ENCODE results near the gene NUDT6.

Gene NUDT6

GRCh38 chr4:122917731-122918130, 4.7 kb downstream of the NUDT6 start:
- TF ChIP-seq CTCF (IDR thresholded peaks at IDR 0.05; ENCODE audit: extremely low read depth, insufficient read depth, missing control alignments) = no peak
- in situ Hi-C loops (cut with MboI; ENCODE audit: low pct_unique_long_range_greater_than_20kb, low sequenced_read_pairs, unreplicated experiment) = loop anchor here (10.0 to 25.0 kb wide), 2 partner anchors 163 to 305 kb away; partner anchors contain the start of gene IL21
- no peak for DNase-seq (ENCODE audit: low spot score)

- TF ChIP-seq CTCF (IDR thresholded peaks at IDR 0.05; ENCODE audit: extremely low read depth, insufficient read depth, missing control alignments) = no peak
- no peak for DNase-seq (ENCODE audit: low spot score)
These were observed 7.5 kb downstream of the NUDT6 start for GRCh38 chr4:122914938-122915337.

GRCh38 chr4:122914292-122914904, 8.0 kb downstream of the NUDT6 start:
- peak; percentile 56 for TF ChIP-seq CTCF (IDR thresholded peaks at IDR 0.05; ENCODE audit: extremely low read depth, insufficient read depth, missing control alignments)
- peak; percentile 31 for DNase-seq (ENCODE audit: low spot score)
- in situ Hi-C loops (cut with MboI; ENCODE audit: low pct_unique_long_range_greater_than_20kb, low sequenced_read_pairs, unreplicated experiment) = loop anchor here (10.0 to 25.0 kb wide), 2 partner anchors 160 to 302 kb away; partner anchors contain the start of gene IL21

More at GRCh38 chr4:122914938-122915337, 7.5 kb downstream of the NUDT6 start:
- in situ Hi-C loops (cut with MboI; ENCODE audit: low pct_unique_long_range_greater_than_20kb, low sequenced_read_pairs, unreplicated experiment) = loop anchor here (10.0 to 25.0 kb wide), 2 partner anchors 160 to 303 kb away; partner anchors contain the start of gene IL21

- no peak for DNase-seq (ENCODE audit: low spot score)
- no peak for TF ChIP-seq CTCF (IDR thresholded peaks at IDR 0.05; ENCODE audit: extremely low read depth, insufficient read depth, missing control alignments)
- in situ Hi-C loops (cut with MboI; ENCODE audit: low pct_unique_long_range_greater_than_20kb, low sequenced_read_pairs, unreplicated experiment) = loop anchor here (10.0 to 25.0 kb wide), 2 partner anchors 158 to 301 kb away; partner anchors contain the start of gene IL21
These were observed 9.4 kb downstream of the NUDT6 start for GRCh38 chr4:122912810-122913575.

GRCh38 chr4:122911588-122911987, 10.8 kb downstream of the NUDT6 start:
- in situ Hi-C loops (cut with MboI; ENCODE audit: low pct_unique_long_range_greater_than_20kb, low sequenced_read_pairs, unreplicated experiment) = loop anchor here (10.0 to 25.0 kb wide), 2 partner anchors 157 to 299 kb away; partner anchors contain the start of gene IL21

More at GRCh38 chr4:122911588-122911987, 10.8 kb downstream of the NUDT6 start:
- TF ChIP-seq CTCF (IDR thresholded peaks at IDR 0.05; ENCODE audit: extremely low read depth, insufficient read depth, missing control alignments) = no peak
- no peak for DNase-seq (ENCODE audit: low spot score)
